HPDE6-E6E7 (cell line): ENCODE measurements around the gene ASIC3.
"Not testable (repeated sequence)": the region's sequence is repeated elsewhere in the genome, so short reads cannot be mapped to it uniquely, and the experiment has no call there.

Experiments used
- DNase-seq: peaks from one replicate; pipeline ENCODE4 v3.0.0; 2011; ENCODE audit warnings: missing footprints; ENCODE audit errors: extremely low spot score

Gene ASIC3

GRCh38 chr7:151047976-151048815 lies at the start of gene ASIC3:
ASIC3 (plus strand) TSS chr7:151048531; CDS start chr7:151048886, 355 bp downstream.
- DNase-seq = no peak

GRCh38 chr7:150999001-150999400 lies 49.3 kb upstream of the ASIC3 start:
- DNase-seq = no peak

- no peak for DNase-seq
Observed at GRCh38 chr7:150999497-151000230, 48.7 kb upstream of the ASIC3 start.

GRCh38 chr7:151000897-151001495 lies 47.3 kb upstream of the ASIC3 start:
- no peak for DNase-seq

GRCh38 chr7:151001546-151001945 lies 46.8 kb upstream of the ASIC3 start:
- DNase-seq = no peak

- DNase-seq = no peak
Observed at GRCh38 chr7:151003572-151003971, 44.8 kb upstream of the ASIC3 start.

- DNase-seq = no peak
Observed at GRCh38 chr7:151005566-151005965, 42.8 kb upstream of the ASIC3 start.

GRCh38 chr7:151006590-151007300 lies 41.6 kb upstream of the ASIC3 start:
- DNase-seq = no peak

GRCh38 chr7:151007469-151007898 lies 40.8 kb upstream of the ASIC3 start:
- DNase-seq = no peak

- DNase-seq = no peak
Observed at GRCh38 chr7:151008143-151008510, 40.2 kb upstream of the ASIC3 start.

- DNase-seq = no peak
Observed at GRCh38 chr7:151008511-151009323, 39.6 kb upstream of the ASIC3 start.

- no peak for DNase-seq
Observed at GRCh38 chr7:151009327-151010036, 38.8 kb upstream of the ASIC3 start.

- no peak for DNase-seq
Observed at GRCh38 chr7:151010037-151010306, 38.4 kb upstream of the ASIC3 start.

- DNase-seq = no peak
Observed at GRCh38 chr7:151010307-151011096, 37.8 kb upstream of the ASIC3 start.

GRCh38 chr7:151011097-151011409 lies 37.3 kb upstream of the ASIC3 start:
- no peak for DNase-seq

GRCh38 chr7:151011616-151012015 lies 36.7 kb upstream of the ASIC3 start:
- DNase-seq = not testable (repeated sequence)

- no peak for DNase-seq
Observed at GRCh38 chr7:151012031-151012692, 36.2 kb upstream of the ASIC3 start.

GRCh38 chr7:151012911-151013347 lies 35.4 kb upstream of the ASIC3 start:
- no peak for DNase-seq

GRCh38 chr7:151013356-151013732 lies 35.0 kb upstream of the ASIC3 start:
- no peak for DNase-seq
